Measurements from ENCODE around the gene RELN.

DNA sequence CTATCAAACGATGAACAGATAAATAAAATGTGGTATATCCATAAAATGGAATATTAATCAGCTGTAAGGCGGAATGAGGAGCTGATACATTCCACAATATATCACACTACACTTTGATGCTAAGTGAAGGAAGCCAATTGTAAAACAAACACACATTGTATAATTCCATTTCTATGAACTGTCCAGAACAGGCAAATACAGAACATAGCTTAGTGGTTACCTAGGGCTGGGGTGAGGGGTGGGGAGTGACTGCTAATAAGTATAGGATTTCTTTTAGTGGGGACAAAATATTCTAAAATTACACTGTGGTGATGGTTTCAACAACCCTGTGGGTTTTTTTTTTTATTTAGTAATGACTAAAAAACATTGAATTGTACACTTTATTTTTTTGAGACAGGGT lies 461.3 kb downstream of the RELN start:
- TF ChIP-seq, protein P1, sequence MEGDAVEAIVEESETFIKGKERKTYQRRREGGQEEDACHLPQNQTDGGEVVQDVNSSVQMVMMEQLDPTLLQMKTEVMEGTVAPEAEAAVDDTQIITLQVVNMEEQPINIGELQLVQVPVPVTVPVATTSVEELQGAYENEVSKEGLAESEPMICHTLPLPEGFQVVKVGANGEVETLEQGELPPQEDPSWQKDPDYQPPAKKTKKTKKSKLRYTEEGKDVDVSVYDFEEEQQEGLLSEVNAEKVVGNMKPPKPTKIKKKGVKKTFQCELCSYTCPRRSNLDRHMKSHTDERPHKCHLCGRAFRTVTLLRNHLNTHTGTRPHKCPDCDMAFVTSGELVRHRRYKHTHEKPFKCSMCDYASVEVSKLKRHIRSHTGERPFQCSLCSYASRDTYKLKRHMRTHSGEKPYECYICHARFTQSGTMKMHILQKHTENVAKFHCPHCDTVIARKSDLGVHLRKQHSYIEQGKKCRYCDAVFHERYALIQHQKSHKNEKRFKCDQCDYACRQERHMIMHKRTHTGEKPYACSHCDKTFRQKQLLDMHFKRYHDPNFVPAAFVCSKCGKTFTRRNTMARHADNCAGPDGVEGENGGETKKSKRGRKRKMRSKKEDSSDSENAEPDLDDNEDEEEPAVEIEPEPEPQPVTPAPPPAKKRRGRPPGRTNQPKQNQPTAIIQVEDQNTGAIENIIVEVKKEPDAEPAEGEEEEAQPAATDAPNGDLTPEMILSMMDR (IDR thresholded peaks at IDR 0.05) = no peak
- no peak for TF ChIP-seq POLR2AphosphoS5 (IDR thresholded peaks at IDR 0.05; ENCODE audit: low read depth, low read length)
- TF ChIP-seq, protein P2, sequence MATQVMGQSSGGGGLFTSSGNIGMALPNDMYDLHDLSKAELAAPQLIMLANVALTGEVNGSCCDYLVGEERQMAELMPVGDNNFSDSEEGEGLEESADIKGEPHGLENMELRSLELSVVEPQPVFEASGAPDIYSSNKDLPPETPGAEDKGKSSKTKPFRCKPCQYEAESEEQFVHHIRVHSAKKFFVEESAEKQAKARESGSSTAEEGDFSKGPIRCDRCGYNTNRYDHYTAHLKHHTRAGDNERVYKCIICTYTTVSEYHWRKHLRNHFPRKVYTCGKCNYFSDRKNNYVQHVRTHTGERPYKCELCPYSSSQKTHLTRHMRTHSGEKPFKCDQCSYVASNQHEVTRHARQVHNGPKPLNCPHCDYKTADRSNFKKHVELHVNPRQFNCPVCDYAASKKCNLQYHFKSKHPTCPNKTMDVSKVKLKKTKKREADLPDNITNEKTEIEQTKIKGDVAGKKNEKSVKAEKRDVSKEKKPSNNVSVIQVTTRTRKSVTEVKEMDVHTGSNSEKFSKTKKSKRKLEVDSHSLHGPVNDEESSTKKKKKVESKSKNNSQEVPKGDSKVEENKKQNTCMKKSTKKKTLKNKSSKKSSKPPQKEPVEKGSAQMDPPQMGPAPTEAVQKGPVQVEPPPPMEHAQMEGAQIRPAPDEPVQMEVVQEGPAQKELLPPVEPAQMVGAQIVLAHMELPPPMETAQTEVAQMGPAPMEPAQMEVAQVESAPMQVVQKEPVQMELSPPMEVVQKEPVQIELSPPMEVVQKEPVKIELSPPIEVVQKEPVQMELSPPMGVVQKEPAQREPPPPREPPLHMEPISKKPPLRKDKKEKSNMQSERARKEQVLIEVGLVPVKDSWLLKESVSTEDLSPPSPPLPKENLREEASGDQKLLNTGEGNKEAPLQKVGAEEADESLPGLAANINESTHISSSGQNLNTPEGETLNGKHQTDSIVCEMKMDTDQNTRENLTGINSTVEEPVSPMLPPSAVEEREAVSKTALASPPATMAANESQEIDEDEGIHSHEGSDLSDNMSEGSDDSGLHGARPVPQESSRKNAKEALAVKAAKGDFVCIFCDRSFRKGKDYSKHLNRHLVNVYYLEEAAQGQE (IDR thresholded peaks at IDR 0.05; ENCODE audit: insufficient read depth in 1 of 2, low read depth in 2 of 2, low read length in 1 of 2) = no peak
- TF ChIP-seq TCF7L2 (IDR thresholded peaks at IDR 0.05; ENCODE audit: low read depth, low read length) = no peak

Data from Panc1 (cell line).